Measurements from ENCODE around the gene OXNAD1. TPM values are rescaled to one million over a fixed set of nuclear protein-coding genes. Genes with fewer than 3 reads are reported as not detected.
A peak's percentile ranks its signal among the peaks of the same experiment; 100 is the strongest.

Gene OXNAD1
- total and polyA plus RNA-seq, 10 of the 15 experiments (the other 5 are each of a cell fraction or from before 2014, with no cell fraction given), result 5.6 to 27.8 (median 16.2) TPM

GRCh38 chr3:16319307-16319706 lies 54.3 kb downstream of the OXNAD1 start:
- H3K36me3 ChIP-seq (ENCODE audit: control insufficient read depth in 2 of 2, insufficient read depth in 2 of 2, low read length in 1 of 2), result peaks cover 42 to 51% of the 10 kb centered on the region in 2 experiments
- ChIA-PET CTCF (interaction anchor here (0.9 to 4.8 kb wide), 10 partner anchors 9 to 374 kb away, joined by 3 to 32 read pairs (median 4); partner anchors contain the start of genes DPH3 and OXNAD1), RAD21 (ENCODE audit: unreplicated experiment) (interaction anchor here (1.3 to 1.5 kb wide), 2 partner anchors 15 to 231 kb away, joined by 3 to 4 read pairs; no protein-coding TSS in a partner anchor), POLR2A (interaction anchor here (1.5 kb wide), 1 partner anchor 14 kb away, joined by 6 read pairs; no protein-coding TSS in a partner anchor), SMC1A (ENCODE audit: uncharacterized antibody, unreplicated experiment) (interaction anchor here (1.4 to 4.0 kb wide), 4 partner anchors 24 to 231 kb away, joined by 4 to 15 read pairs (median 6); no protein-coding TSS in a partner anchor)
- no peak for DNase-seq (ENCODE audit: low read depth, low spot score)
- H3K79me2 ChIP-seq (ENCODE audit: control insufficient read depth, insufficient read depth, low read length), result no peaks in the 10 kb centered on the region
- no peak overlapping the region for H3K9ac ChIP-seq (ENCODE audit: control insufficient read depth, insufficient read depth, low read length)
- H3K4me1 ChIP-seq (ENCODE audit: control insufficient read depth, insufficient read depth, low read length), result no peaks in the 10 kb centered on the region
- H3K4me3 ChIP-seq, result no peak overlapping the region
- no peak overlapping the region for H3K27ac ChIP-seq (ENCODE audit: control insufficient read depth, insufficient read depth)
- ATAC-seq, result peak; percentile 76
- in situ Hi-C loops (cut with MboI) (no loop called here), intact Hi-C loops (cut with micrococcal nuclease; ENCODE audit: unreplicated experiment) (loop anchor here (1.0 kb wide), 1 partner anchor 29 kb away; no protein-coding TSS in a partner anchor)
- BruUV-seq (replicated peaks), result no TSS peak
- H3K4me2 ChIP-seq (ENCODE audit: control insufficient read depth, insufficient read depth), result no peak overlapping the region
- FAIRE-seq, result no peak
- no peaks in the 10 kb centered on the region for H4K20me1 ChIP-seq (ENCODE audit: control insufficient read depth, insufficient read depth)
- H3K27me3 ChIP-seq (replicated peaks in 1 of 2; ENCODE audit: control insufficient read depth in 2 of 2, insufficient read depth in 2 of 2, low read length in 1 of 2), result no peaks in the 10 kb centered on the region
- H3K9me3 ChIP-seq (replicated peaks; ENCODE audit: control insufficient read depth, insufficient read depth, low read length), result no peaks in the 10 kb centered on the region
- WGBS (ENCODE audit: insufficient coverage, insufficient replicate concordance, low lambda C conversion rate, missing lambda C conversion rate), result 36% methylated on average over 4 of the region's 4 CpGs
- H2AFZ ChIP-seq (ENCODE audit: control insufficient read depth, low read depth, low read length), result no peak overlapping the region
- TF ChIP-seq RAD21 (IDR thresholded peaks at IDR 0.05; ENCODE audit: insufficient read depth, low read depth, low read length), result peak; percentile 30; the same call in 1 of the 2 replicates
- peak; percentile 28; the same call in 1 of the 2 replicates for TF ChIP-seq SMC3 (IDR thresholded peaks at IDR 0.05; ENCODE audit: borderline replicate concordance, low read length)
- no peak for TF ChIP-seq NR2F1 (conservative IDR thresholded peaks at IDR 0.05)
- 0 out of 2 replicates have a peak, but pooled peaks have one; percentile 26 for TF ChIP-seq YY1 (IDR thresholded peaks at IDR 0.05; ENCODE audit: low read depth, low read length)
- no peak for TF ChIP-seq HDAC2 (IDR thresholded peaks at IDR 0.05)
- TF ChIP-seq CTCF (IDR thresholded peaks at IDR 0.05 in 2 of 3, conservative IDR thresholded peaks at IDR 0.05 in 1 of 3; ENCODE audit: control insufficient read depth in 2 of 3, extremely low read depth in 1 of 3, insufficient read depth in 1 of 3, low read depth in 3 of 3, low read length in 3 of 3), result peak; percentile 31 to 51 (median 40); a peak in 5 of 6 replicates
- TF ChIP-seq ZNF592 (IDR thresholded peaks at IDR 0.05), result no peak
- no peak for TF ChIP-seq STAT1 (conservative IDR thresholded peaks at IDR 0.05)
- no peak for TF ChIP-seq ZNF274 (IDR thresholded peaks at IDR 0.05; ENCODE audit: insufficient read depth, insufficient read length)
- TF ChIP-seq MXI1 (IDR thresholded peaks at IDR 0.05; ENCODE audit: low read depth, low read length), result no peak
- no peak for TF ChIP-seq RB1 (IDR thresholded peaks at IDR 0.05; ENCODE audit: borderline replicate concordance)
- TF ChIP-seq, protein P1, sequence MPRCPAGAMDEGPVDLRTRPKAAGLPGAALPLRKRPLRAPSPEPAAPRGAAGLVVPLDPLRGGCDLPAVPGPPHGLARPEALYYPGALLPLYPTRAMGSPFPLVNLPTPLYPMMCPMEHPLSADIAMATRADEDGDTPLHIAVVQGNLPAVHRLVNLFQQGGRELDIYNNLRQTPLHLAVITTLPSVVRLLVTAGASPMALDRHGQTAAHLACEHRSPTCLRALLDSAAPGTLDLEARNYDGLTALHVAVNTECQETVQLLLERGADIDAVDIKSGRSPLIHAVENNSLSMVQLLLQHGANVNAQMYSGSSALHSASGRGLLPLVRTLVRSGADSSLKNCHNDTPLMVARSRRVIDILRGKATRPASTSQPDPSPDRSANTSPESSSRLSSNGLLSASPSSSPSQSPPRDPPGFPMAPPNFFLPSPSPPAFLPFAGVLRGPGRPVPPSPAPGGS (IDR thresholded peaks at IDR 0.05; ENCODE audit: borderline replicate concordance, insufficient read depth, low read depth, low read length, poor library complexity, severe bottlenecking), result no peak
- no peak for TF ChIP-seq RBBP5 (conservative IDR thresholded peaks at IDR 0.05)
- TF ChIP-seq MLLT1 (IDR thresholded peaks at IDR 0.05), result no peak
